ENCODE measurements around the gene MPPED2. TPM values are rescaled to one million over a fixed set of nuclear protein-coding genes. Genes with fewer than 3 reads are reported as not detected.

The MPPED2 gene
- total and polyA plus RNA-seq, 2 of the 13 experiments (the other 11 are each of a cell fraction or from before 2014, with no cell fraction given) = not detected

DNA sequence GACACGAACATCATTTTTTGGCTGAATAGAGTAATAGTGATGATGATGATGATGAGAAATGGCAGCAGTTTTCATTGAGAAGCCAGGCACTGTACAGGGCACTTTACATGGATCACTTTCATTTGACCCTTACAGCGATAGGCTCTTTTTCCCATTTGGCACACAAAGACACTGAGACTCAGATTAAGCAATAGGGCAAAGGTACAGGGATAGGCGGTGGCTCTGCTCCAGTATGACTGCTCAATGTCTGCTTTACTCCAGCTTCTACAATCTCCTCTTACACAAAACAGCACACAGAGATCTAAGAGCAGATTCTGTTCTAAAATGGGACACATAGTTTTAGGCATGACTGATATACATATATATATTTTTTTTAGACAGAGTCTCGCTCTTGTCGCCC lies 40.6 kb downstream of the MPPED2 start (continued):
- TF ChIP-seq CHCHD3 (CRISPR knock-in tag; IDR thresholded peaks at IDR 0.05) (no peak), ZNF629 (CRISPR knock-in tag; conservative IDR thresholded peaks at IDR 0.05) (0 out of 2 replicates have a peak, but pooled peaks have one; percentile 17), ZNF44 (CRISPR knock-in tag; IDR thresholded peaks at IDR 0.05) (no peak), E2F5 (CRISPR knock-in tag; conservative IDR thresholded peaks at IDR 0.05) (no peak), XBP1 (CRISPR knock-in tag; IDR thresholded peaks at IDR 0.05) (no peak), ZFP82 (CRISPR knock-in tag; IDR thresholded peaks at IDR 0.05; ENCODE audit: borderline replicate concordance) (no peak), DR1 (CRISPR knock-in tag; IDR thresholded peaks at IDR 0.05) (no peak), TBP (CRISPR knock-in tag; IDR thresholded peaks at IDR 0.05) (no peak), FOXP1 (IDR thresholded peaks at IDR 0.05) (no peak), FOXP1 (CRISPR knock-in tag; IDR thresholded peaks at IDR 0.05) (no peak)
- TF ChIP-seq, protein P1, sequence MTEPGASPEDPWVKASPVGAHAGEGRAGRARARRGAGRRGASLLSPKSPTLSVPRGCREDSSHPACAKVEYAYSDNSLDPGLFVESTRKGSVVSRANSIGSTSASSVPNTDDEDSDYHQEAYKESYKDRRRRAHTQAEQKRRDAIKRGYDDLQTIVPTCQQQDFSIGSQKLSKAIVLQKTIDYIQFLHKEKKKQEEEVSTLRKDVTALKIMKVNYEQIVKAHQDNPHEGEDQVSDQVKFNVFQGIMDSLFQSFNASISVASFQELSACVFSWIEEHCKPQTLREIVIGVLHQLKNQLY (CRISPR knock-in tag; IDR thresholded peaks at IDR 0.05) = no peak

GRCh38 chr11:30543066-30543465 lies 43.1 kb downstream of the MPPED2 start:
- Histone ChIP-seq H3K4me2 (ENCODE audit: low read depth, low read length) (no peak overlapping the region), H2AFZ (ENCODE audit: low read length) (no peak overlapping the region), H3K9ac (ENCODE audit: insufficient read depth, low read depth, low read length) (no peak overlapping the region), H3K27me3 (ENCODE audit: control insufficient read depth in 1 of 2, insufficient read depth in 2 of 2, low read length in 2 of 2) (no peaks in the 10 kb centered on the region), H3K27ac (ENCODE audit: extremely low read length, insufficient read depth, low read length) (no peak overlapping the region), H3K79me2 (ENCODE audit: insufficient read depth, low read length) (no peaks in the 10 kb centered on the region), H3K4me3 (replicated peaks in 1 of 3; ENCODE audit: insufficient read depth in 1 of 3, low read depth in 2 of 3, low read length in 3 of 3) (no peak overlapping the region), H3K36me3 (replicated peaks in 1 of 2; ENCODE audit: control insufficient read depth in 1 of 2, insufficient read depth in 2 of 2, low read length in 2 of 2) (no peaks in the 10 kb centered on the region), H3K4me1 (ENCODE audit: insufficient read depth, low read length) (no peaks in the 10 kb centered on the region), H3K9me3 (ENCODE audit: low read length) (no peaks in the 10 kb centered on the region), H4K20me1 (ENCODE audit: insufficient read depth, low read length) (no peaks in the 10 kb centered on the region)
- in situ Hi-C loops (cut with HindIII; ENCODE audit: extremely low pct_ligation_motif_present, low pct_unique_long_range_greater_than_20kb) (no loop called here), intact Hi-C loops (cut with micrococcal nuclease; ENCODE audit: unreplicated experiment) (no loop called here)
- WGBS (ENCODE audit: low lambda C conversion rate) = 96% methylated on average over 1 of the region's 1 CpG
- ChIA-PET POLR2A (no interaction called here), CTCF (ENCODE audit: low intra/inter-chr PET ratio, low total read pairs) (no interaction called here)
- DNase-seq (ENCODE audit: low spot score) (no peak), ATAC-seq (no peak), FAIRE-seq (no peak)
- no TSS peak for BruUV-seq (replicated peaks)
- TF ChIP-seq TAF1 (CRISPR knock-in tag; IDR thresholded peaks at IDR 0.05) = no peak
- TF ChIP-seq ZNF431 (CRISPR knock-in tag; IDR thresholded peaks at IDR 0.05; ENCODE audit: borderline replicate concordance, low read depth) = no peak
- TF ChIP-seq ZNF274 (CRISPR knock-in tag; IDR thresholded peaks at IDR 0.05) = no peak
- no peak for TF ChIP-seq TIGD3 (CRISPR knock-in tag; IDR thresholded peaks at IDR 0.05; ENCODE audit: borderline replicate concordance)
- no peak for TF ChIP-seq ZBTB43 (CRISPR knock-in tag; conservative IDR thresholded peaks at IDR 0.05)
- TF ChIP-seq ZNF549 (CRISPR knock-in tag; IDR thresholded peaks at IDR 0.05) = no peak
- TF ChIP-seq CHD2 (IDR thresholded peaks at IDR 0.05; ENCODE audit: low read depth, low read length) = no peak
- no peak for TF ChIP-seq KLF15 (CRISPR knock-in tag; IDR thresholded peaks at IDR 0.05; ENCODE audit: borderline replicate concordance)
